HCT116 (cell line): ENCODE data around the gene FOXK1. TPM values are rescaled to one million over a fixed set of nuclear protein-coding genes. Genes with fewer than 3 reads are reported as not detected.

Experiments used
- ATAC-seq: fragments of 200-7000 bp; cut with Tn5 transposase; 2 replicates; pipeline ENCODE4 v1.9.1; 2020; ENCODE audit warnings: mild to moderate bottlenecking, moderate library complexity
- BruUV-seq: library from RNA; stranded (reverse); fragments of 400-500 nt; replicated peaks from 2 replicates; lab custom pipeline; 2021; lab: Mats Ljungman, UMichigan
- CTCF ChIA-PET: fragments of 300-600 bp; sonication (Branson Sonifier 250); formaldehyde crosslinking; loops from one replicate; lab custom pipeline; 2021; ENCODE audit warnings: antibody characterized with exemption; lab: Charles Lee
- POLR2A ChIA-PET: fragments of 300-600, 350-600 bp; sonication (Branson Sonifier 250); formaldehyde crosslinking; loops from one replicate; lab custom pipeline; 2021; ENCODE audit warnings: antibody characterized with exemption; lab: Charles Lee
- RAD21 ChIA-PET, 2 experiments: fragments of 300-600 bp; sonication (Branson Sonifier 250); formaldehyde crosslinking; loops; one replicate each; lab custom pipeline; 2023; ENCODE audit warnings: low total read pairs in 2 of 2; ENCODE audit not compliant: uncharacterized antibody in 2 of 2, unreplicated experiment in 2 of 2, low non-redundant PET in 1 of 2; lab: Charles Lee
- DNase-seq: peaks from one replicate; pipeline ENCODE4 v3.0.0-alpha.2; 2010; ENCODE audit warnings: low read depth, low spot score
- H2AFZ ChIP-seq: fragments of 200-600 bp; shearing (Covaris generic), sonication (generic); 2 replicates; pipeline ENCODE4 v1.6.1; 2017; ENCODE audit warnings: low read depth, mixed run types, mixed read lengths, antibody characterized with exemption, low read length; ENCODE audit not compliant: poor library complexity, severe bottlenecking
- H3K27ac ChIP-seq: 2 replicates; pipeline ENCODE4 v1.5.1; 2012; ENCODE audit warnings: low read depth, low read length
- H3K27me3 ChIP-seq: fragments of 200-600 bp; sonication (generic); 2 replicates; pipeline ENCODE4 v1.6.1; 2016; ENCODE audit warnings: mixed run types, low read length, mixed read lengths; ENCODE audit not compliant: insufficient read depth
- H3K36me3 ChIP-seq, 2 experiments: fragments of 200-500 bp in 1 of 2; fragments of 200-600 bp in 1 of 2; sonication (Bioruptor generic) in 1 of 2; sonication (generic) in 1 of 2; 2 replicates each; pipeline versions ENCODE4 v1.5.1 to v1.6.1; 2014 to 2016; ENCODE audit warnings: low read length in 2 of 2, inconsistent platforms in 1 of 2, mixed read lengths in 1 of 2, mixed run types in 1 of 2; ENCODE audit not compliant: insufficient read depth in 2 of 2, control insufficient read depth in 1 of 2
- H3K4me1 ChIP-seq, 2 experiments: fragments of 200-600 bp in 1 of 2; sonication (generic) in 1 of 2; 2 replicates each; pipeline versions ENCODE4 v1.5.1 to v1.6.1; 2012 to 2017; ENCODE audit warnings: low read length in 2 of 2, inconsistent platforms in 1 of 2, mild to moderate bottlenecking in 1 of 2, mixed read lengths in 1 of 2, mixed run types in 1 of 2, moderate library complexity in 1 of 2; ENCODE audit not compliant: insufficient read depth in 2 of 2, control insufficient read depth in 1 of 2
- H3K4me2 ChIP-seq: fragments of 200-600 bp; sonication (generic); 2 replicates; pipeline ENCODE4 v1.6.1; 2017; ENCODE audit warnings: mixed run types, low read length, mixed read lengths
- H3K4me3 ChIP-seq, 2 experiments: fragments of 200-600 bp in 1 of 2; sonication (generic) in 1 of 2; replicated peaks in 1 of 2; 2 replicates each; pipeline ENCODE4 v1.5.1; 2011 to 2016; ENCODE audit warnings: low read length in 2 of 2, control low read depth in 1 of 2, low read depth in 1 of 2, mild to moderate bottlenecking in 1 of 2, mixed read lengths in 1 of 2, mixed run types in 1 of 2
- H3K79me2 ChIP-seq: fragments of 200-600 bp; sonication (generic); 2 replicates; pipeline ENCODE4 v1.6.1; 2017; ENCODE audit warnings: mild to moderate bottlenecking, mixed run types, low read length, moderate library complexity, mixed read lengths; ENCODE audit not compliant: insufficient read depth
- H3K9ac ChIP-seq: fragments of 200-600 bp; sonication (generic); 2 replicates; pipeline ENCODE4 v1.6.1; 2016; ENCODE audit warnings: low read length, mixed read lengths
- H3K9me2 ChIP-seq: fragments of 200-600 bp; sonication (generic), shearing (Covaris generic); 2 replicates; pipeline ENCODE4 v1.6.1; 2017; ENCODE audit warnings: mixed run types, mild to moderate bottlenecking, moderate library complexity; ENCODE audit not compliant: insufficient read depth
- H3K9me3 ChIP-seq, 2 experiments: fragments of 200-500 bp in 1 of 2; fragments of 200-600 bp in 1 of 2; sonication (Bioruptor generic) in 1 of 2; sonication (generic) in 1 of 2; 2 replicates each; pipeline ENCODE4 v1.6.1; 2014 to 2017; ENCODE audit warnings: low read length in 2 of 2, mixed read lengths in 2 of 2, inconsistent platforms in 1 of 2, low read depth in 1 of 2, mild to moderate bottlenecking in 1 of 2, mixed run types in 1 of 2, moderate library complexity in 1 of 2; ENCODE audit not compliant: control insufficient read depth in 1 of 2, insufficient read depth in 1 of 2
- H4K20me1 ChIP-seq: fragments of 200-600 bp; sonication (generic), shearing (Covaris generic); 2 replicates; pipeline ENCODE4 v1.6.1; 2017; ENCODE audit warnings: mixed run types, mild to moderate bottlenecking, moderate library complexity; ENCODE audit not compliant: insufficient read depth
- ATF3 ChIP-seq: IDR thresholded peaks from 2 replicates; pipeline ENCODE4 v1.6.1; 2012
- CBX3 ChIP-seq: IDR thresholded peaks from 2 replicates; pipeline ENCODE4 v1.6.1; 2012; ENCODE audit warnings: low read depth
- EZH2 ChIP-seq: fragments of 200-600 bp; sonication (generic); IDR thresholded peaks from 2 replicates; pipeline ENCODE4 v1.6.1; 2017; ENCODE audit warnings: antibody characterized with exemption, mixed run types
- POLR2A ChIP-seq: IDR thresholded peaks from 2 replicates; pipeline ENCODE4 v1.7.0; 2011; ENCODE audit warnings: borderline replicate concordance; ENCODE audit not compliant: insufficient read depth, insufficient read length; ENCODE audit errors: extremely low read depth
- REST ChIP-seq: IDR thresholded peaks from 2 replicates; pipeline ENCODE4 v1.6.1; 2012; ENCODE audit warnings: low read depth
- intact Hi-C: fragments of 100-400 bp; cut with micrococcal nuclease; formaldehyde crosslinking; loops from 2 replicates; pipeline ENCODE4 v1.10.0; 2022
- total RNA-seq: library from RNA; stranded (reverse); gene quantifications from one replicate; pipeline ENCODE4 v1.2.1, GENCODE V29; 2021; ENCODE audit not compliant: unreplicated experiment

The FOXK1 gene
- total RNA-seq, 1 experiment from 2014 or later = 60.5 TPM

- ChIA-PET CTCF (no interaction called here), POLR2A (no interaction called here), RAD21 (no interaction called here)
- DNase-seq (no peak), ATAC-seq (no peak)
- H3K27ac ChIP-seq = no peak overlapping the region
- TF ChIP-seq POLR2A = no peak
- TF ChIP-seq EZH2 = no peak
- no peak for TF ChIP-seq ATF3
- no peak for TF ChIP-seq REST
- TF ChIP-seq CBX3 = no peak
- H3K36me3 ChIP-seq = no peaks in the 10 kb centered on the region
- H3K9ac ChIP-seq = no peak overlapping the region
- no peaks in the 10 kb centered on the region for H3K79me2 ChIP-seq
- H3K9me3 ChIP-seq = no peaks in the 10 kb centered on the region
- H3K4me1 ChIP-seq = no peaks in the 10 kb centered on the region
- no peaks in the 10 kb centered on the region for H3K9me2 ChIP-seq
- H3K27me3 ChIP-seq = no peaks in the 10 kb centered on the region
- no peak overlapping the region for H3K4me2 ChIP-seq
- no peaks in the 10 kb centered on the region for H4K20me1 ChIP-seq
- intact Hi-C loops = no loop called here
- BruUV-seq = no TSS peak
- H3K4me3 ChIP-seq = no peak overlapping the region
- H2AFZ ChIP-seq = no peak overlapping the region
Observed at GRCh38 chr7:4818000-4818794, 136.1 kb downstream of the FOXK1 start.
